GM12878 (cell line): Measurements from ENCODE around the gene LENG9. TPM values are rescaled to one million over a fixed set of nuclear protein-coding genes. Genes with fewer than 3 reads are reported as not detected.

Source experiments
- ATAC-seq: fragments of 200-7000 bp; cut with Tn5 transposase; 3 replicates; pipeline ENCODE4 v1.9.1; 2020; ENCODE audit warnings: mild to moderate bottlenecking, moderate library complexity
- BruUV-seq: library from RNA; stranded (reverse); fragments of 400-500 nt; replicated peaks from 2 replicates; lab custom pipeline; 2021; lab: Mats Ljungman, UMichigan
- CTCF ChIA-PET: fragments of 300-600 bp; sonication (Branson Sonifier 250); formaldehyde crosslinking; extraction: SDS; loops from one replicate; lab custom pipeline; 2021; ENCODE audit warnings: inconsistent platforms; lab: Yijun Ruan, JAX
- POLR2A ChIA-PET: fragments of 350-600 bp; formaldehyde crosslinking; extraction: SDS; loops from one replicate; lab custom pipeline; 2021; ENCODE audit warnings: inconsistent platforms; lab: Charles Lee
- RAD21 ChIA-PET: fragments of 300-600 bp; sonication (Branson Sonifier 250); formaldehyde crosslinking; loops from one replicate; lab custom pipeline; 2023; ENCODE audit warnings: antibody characterized with exemption; ENCODE audit not compliant: unreplicated experiment; lab: Charles Lee
- SMC1A ChIA-PET: fragments of 300-600 bp; sonication (Branson Sonifier 250); formaldehyde crosslinking; loops from one replicate; lab custom pipeline; 2023; ENCODE audit not compliant: unreplicated experiment, uncharacterized antibody; lab: Charles Lee
- DNase-seq: peaks from one replicate; pipeline ENCODE4 v3.0.0-alpha.2; 2011; ENCODE audit warnings: low read depth, low spot score
- FAIRE-seq: peaks from 3 replicates; lab custom pipeline; 2011; peaks lifted over from hg19 to GRCh38; lab: Jason Lieb, UNC
- H2AFZ ChIP-seq: 2 replicates; pipeline ENCODE4 v1.6.0; 2011; ENCODE audit warnings: low read depth, low read length, control low read depth; ENCODE audit not compliant: control insufficient read depth
- H3K27ac ChIP-seq: 2 replicates; pipeline ENCODE4 v1.5.1; 2011; ENCODE audit warnings: control low read depth; ENCODE audit not compliant: control insufficient read depth, insufficient read depth
- H3K27me3 ChIP-seq, 2 experiments: replicated peaks in 1 of 2; 2 replicates each; pipeline versions ENCODE4 v1.6.0 to v1.6.1; 2011; ENCODE audit warnings: low read length in 1 of 2; ENCODE audit not compliant: control insufficient read depth in 2 of 2, insufficient read depth in 2 of 2
- H3K36me3 ChIP-seq, 2 experiments: 2 replicates each; pipeline ENCODE4 v1.5.1; 2011; ENCODE audit warnings: low read length in 1 of 2; ENCODE audit not compliant: control insufficient read depth in 2 of 2, insufficient read depth in 2 of 2
- H3K4me1 ChIP-seq: 2 replicates; pipeline ENCODE4 v1.6.1; 2011; ENCODE audit warnings: mild to moderate bottlenecking, low read length, moderate library complexity, mixed read lengths; ENCODE audit not compliant: control insufficient read depth, insufficient read depth
- H3K4me2 ChIP-seq: 2 replicates; pipeline ENCODE4 v1.6.0; 2011; ENCODE audit warnings: control low read depth; ENCODE audit not compliant: control insufficient read depth, insufficient read depth
- H3K4me3 ChIP-seq: fragments of 200-600 bp; sonication (generic); 2 replicates; pipeline ENCODE4 v1.5.1; 2016
- H3K79me2 ChIP-seq: 2 replicates; pipeline ENCODE4 v1.6.0; 2011; ENCODE audit warnings: low read length; ENCODE audit not compliant: control insufficient read depth, insufficient read depth
- H3K9ac ChIP-seq: 2 replicates; pipeline ENCODE4 v1.8.0; 2011; ENCODE audit warnings: low read length, control low read depth, mixed read lengths; ENCODE audit not compliant: control insufficient read depth, insufficient read depth
- H3K9me3 ChIP-seq: replicated peaks from 3 replicates; pipeline ENCODE4 v1.5.1; 2011; ENCODE audit warnings: mild to moderate bottlenecking, low read length; ENCODE audit not compliant: control insufficient read depth, insufficient read depth
- H4K20me1 ChIP-seq: 2 replicates; pipeline ENCODE4 v1.6.0; 2011; ENCODE audit not compliant: control insufficient read depth, insufficient read depth
- GATAD2B ChIP-seq: fragments of 450-650 bp; conservative IDR thresholded peaks from 2 replicates; pipeline ENCODE4 v1.6.1; 2017; ENCODE audit warnings: low read depth, mild to moderate bottlenecking, moderate library complexity
- IRF3 ChIP-seq: fragments of 450-650 bp; IDR thresholded peaks from 2 replicates; pipeline ENCODE4 v1.6.1; 2014; ENCODE audit warnings: mild to moderate bottlenecking
- MEF2B ChIP-seq: fragments of 450-650 bp; IDR thresholded peaks from 2 replicates; pipeline ENCODE4 v1.6.1; 2018; ENCODE audit warnings: mild to moderate bottlenecking, moderate library complexity; ENCODE audit not compliant: partially characterized antibody, poor library complexity, severe bottlenecking
- PKNOX1 ChIP-seq: fragments of 450-650 bp; IDR thresholded peaks from 2 replicates; pipeline ENCODE4 v1.6.1; 2016; ENCODE audit warnings: mild to moderate bottlenecking
- POLR2AphosphoS5 ChIP-seq: IDR thresholded peaks from 2 replicates; pipeline ENCODE4 v1.6.1; 2011; ENCODE audit warnings: mild to moderate bottlenecking, low read length, inconsistent platforms
- PRDM15 ChIP-seq: fragments of 450-650 bp; formaldehyde crosslinking; IDR thresholded peaks from 2 replicates; pipeline ENCODE4 v1.4.0; 2020; ENCODE audit warnings: mild to moderate bottlenecking, moderate library complexity
- RUNX3 ChIP-seq: IDR thresholded peaks from 2 replicates; pipeline ENCODE4 v1.6.1; 2012; ENCODE audit warnings: low read length, inconsistent platforms
- TCF12 ChIP-seq: IDR thresholded peaks from 2 replicates; pipeline ENCODE4 v1.6.1; 2011; ENCODE audit warnings: low read depth, mild to moderate bottlenecking, low read length
- WGBS: methylation state at CpG from one replicate; pipeline ENCODE4 v1.1.6; 2016; ENCODE audit warnings: low lambda C conversion rate; ENCODE audit not compliant: insufficient replicate concordance, insufficient coverage; ENCODE audit errors: missing lambda C conversion rate; 5-methylcytosine and 5-hydroxymethylcytosine counted together
- in situ Hi-C: fragments of 300-500 bp; cut with MboI; formaldehyde crosslinking; loops from 9 replicates; pipeline ENCODE4 v1.14.3; 2018; ENCODE audit warnings: mixed read lengths
- intact Hi-C: fragments of 100-400 bp; cut with micrococcal nuclease; formaldehyde crosslinking; loops from one replicate; pipeline ENCODE4 v1.14.2; 2022; ENCODE audit not compliant: unreplicated experiment
- polyA plus RNA-seq, 11 experiments: library from polyadenylated mRNA; depleted of rRNA in 4 of 11; unstranded in 6 of 11; stranded (reverse) in 5 of 11; fragments of >200 nt; fragmentation: Nextera tagmentation in 4 of 11; fragmentation: Illumina TruSeq in 1 of 11; extraction: Ambion mirVana in 4 of 11; extraction: Trizol in 1 of 11; gene quantifications; 1 replicate in 1 of 11; 2 replicates in 10 of 11; pipeline versions ENCODE4 v1.2.1 to v1.2.3, GENCODE V29; 2011 to 2016; ENCODE audit warnings: inconsistent platforms in 2 of 11, missing spikeins in 2 of 11, low read depth in 1 of 11
- total RNA-seq, 4 experiments: library from RNA; depleted of rRNA in 3 of 4; stranded (reverse); fragments of >200 nt in 3 of 4; fragmentation: Illumina TruSeq in 1 of 4; extraction: Trizol in 1 of 4; gene quantifications; 2 replicates each; pipeline versions ENCODE4 v1.2.1 to v1.2.3, GENCODE V29; 2013 to 2021
- TF ChIP-seq, protein P1 (sequence below): fragments of 150-350 bp; IDR thresholded peaks from 2 replicates; pipeline ENCODE4 v1.6.1; 2014; ENCODE audit warnings: mild to moderate bottlenecking, low read depth, low read length
- TF ChIP-seq, protein P2 (sequence below): IDR thresholded peaks from 2 replicates; pipeline ENCODE4 v1.6.1; 2012; ENCODE audit warnings: low read length, inconsistent platforms

LENG9 gene
- total and polyA plus RNA-seq, 10 of the 15 experiments (the other 5 are each of a cell fraction or from before 2014, with no cell fraction given): 0.09 to 2.9 (median 0.76) TPM; not detected in 1

DNA sequence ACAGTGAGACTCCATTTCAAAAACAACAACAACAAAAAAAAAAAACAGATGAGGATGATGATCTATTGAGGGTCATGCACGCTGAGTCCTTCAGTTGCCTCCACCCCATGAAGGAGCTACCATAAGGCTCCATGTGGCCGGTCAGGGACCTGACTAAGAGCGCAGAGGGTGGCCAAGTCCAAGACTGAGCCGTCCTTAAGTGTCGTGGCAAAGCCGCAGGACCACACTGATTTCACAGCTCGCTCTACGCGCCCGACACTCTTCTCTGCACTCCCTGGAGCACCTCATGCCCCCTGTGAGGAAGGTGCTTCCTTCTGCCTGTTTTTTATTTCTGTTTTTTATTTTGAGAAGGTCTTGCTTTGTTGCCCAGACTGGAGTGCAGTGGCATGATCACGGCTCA, 36.0 kb downstream of the LENG9 start (continued):
- TF ChIP-seq PRDM15 (CRISPR knock-in tag): no peak
- TF ChIP-seq GATAD2B: no peak
- no peak for TF ChIP-seq TCF12
- TF ChIP-seq, all 136 proteins: peak for 0

- Histone ChIP-seq H4K20me1 (no peaks in the 10 kb centered on the region), H3K4me2 (no peak overlapping the region), H3K4me3 (no peak overlapping the region), H3K9ac (no peak overlapping the region), H3K27me3 (no peaks in the 10 kb centered on the region; a peak in 1 of 4 replicates), H3K79me2 (no peaks in the 10 kb centered on the region), H3K4me1 (no peaks in the 10 kb centered on the region), H3K9me3 (no peaks in the 10 kb centered on the region), H3K36me3 (no peaks in the 10 kb centered on the region), H2AFZ (no peak overlapping the region), H3K27ac (no peak overlapping the region)
- DNase-seq: no peak
- no TSS peak for BruUV-seq
- in situ Hi-C loops: no loop called here
- ChIA-PET RAD21 (no interaction called here), POLR2A (no interaction called here), CTCF (no interaction called here), SMC1A (no interaction called here)
- no peak for FAIRE-seq
- WGBS: 20% methylated on average over 17 of the region's 17 CpGs
- peak; percentile 24 for ATAC-seq
- intact Hi-C loops: no loop called here
- TF ChIP-seq RUNX3: no peak
- TF ChIP-seq, protein P1, sequence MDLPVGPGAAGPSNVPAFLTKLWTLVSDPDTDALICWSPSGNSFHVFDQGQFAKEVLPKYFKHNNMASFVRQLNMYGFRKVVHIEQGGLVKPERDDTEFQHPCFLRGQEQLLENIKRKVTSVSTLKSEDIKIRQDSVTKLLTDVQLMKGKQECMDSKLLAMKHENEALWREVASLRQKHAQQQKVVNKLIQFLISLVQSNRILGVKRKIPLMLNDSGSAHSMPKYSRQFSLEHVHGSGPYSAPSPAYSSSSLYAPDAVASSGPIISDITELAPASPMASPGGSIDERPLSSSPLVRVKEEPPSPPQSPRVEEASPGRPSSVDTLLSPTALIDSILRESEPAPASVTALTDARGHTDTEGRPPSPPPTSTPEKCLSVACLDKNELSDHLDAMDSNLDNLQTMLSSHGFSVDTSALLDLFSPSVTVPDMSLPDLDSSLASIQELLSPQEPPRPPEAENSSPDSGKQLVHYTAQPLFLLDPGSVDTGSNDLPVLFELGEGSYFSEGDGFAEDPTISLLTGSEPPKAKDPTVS: no peak
- no peak for TF ChIP-seq IRF3
- no peak for TF ChIP-seq POLR2AphosphoS5
- no peak for TF ChIP-seq PKNOX1
- TF ChIP-seq MEF2B: no peak
- TF ChIP-seq, protein P2, sequence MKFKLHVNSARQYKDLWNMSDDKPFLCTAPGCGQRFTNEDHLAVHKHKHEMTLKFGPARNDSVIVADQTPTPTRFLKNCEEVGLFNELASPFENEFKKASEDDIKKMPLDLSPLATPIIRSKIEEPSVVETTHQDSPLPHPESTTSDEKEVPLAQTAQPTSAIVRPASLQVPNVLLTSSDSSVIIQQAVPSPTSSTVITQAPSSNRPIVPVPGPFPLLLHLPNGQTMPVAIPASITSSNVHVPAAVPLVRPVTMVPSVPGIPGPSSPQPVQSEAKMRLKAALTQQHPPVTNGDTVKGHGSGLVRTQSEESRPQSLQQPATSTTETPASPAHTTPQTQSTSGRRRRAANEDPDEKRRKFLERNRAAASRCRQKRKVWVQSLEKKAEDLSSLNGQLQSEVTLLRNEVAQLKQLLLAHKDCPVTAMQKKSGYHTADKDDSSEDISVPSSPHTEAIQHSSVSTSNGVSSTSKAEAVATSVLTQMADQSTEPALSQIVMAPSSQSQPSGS: no peak
These were observed 37.2 kb downstream of the LENG9 start for GRCh38 chr19:54426291-54426931.
